ENCODE results near the gene LHX4. TPM values are rescaled to one million over a fixed set of nuclear protein-coding genes. Genes with fewer than 3 reads are reported as not detected.
"Not testable (repeated sequence)": the region's sequence is repeated elsewhere in the genome, so short reads cannot be mapped to it uniquely, and the experiment has no call there.

The LHX4 gene
- total RNA-seq, 2 donors from 2014 or later = not detected

GRCh38 chr1:180195401-180195800 lies 34.7 kb upstream of the LHX4 start:
- no peak for DNase-seq (ENCODE audit: low spot score)
- intact Hi-C loops (cut with DNase I) = no loop called here

- intact Hi-C loops (cut with DNase I) = loop anchor here in 1 of 2 donors (1.0 kb wide), 1 partner anchor 21 kb away; no protein-coding TSS in a partner anchor
- DNase-seq (ENCODE audit: low spot score) = no peak
These were observed 34.1 kb upstream of the LHX4 start for GRCh38 chr1:180195916-180196315.

GRCh38 chr1:180196436-180197003 lies 33.5 kb upstream of the LHX4 start:
- intact Hi-C loops (cut with DNase I) = loop anchor here in 1 of 2 donors (1.0 kb wide), 1 partner anchor 21 kb away; no protein-coding TSS in a partner anchor
- no peak for DNase-seq (ENCODE audit: low spot score)

- intact Hi-C loops (cut with DNase I) = no loop called here
- no peak for DNase-seq (ENCODE audit: low spot score)
These were observed 32.8 kb upstream of the LHX4 start for GRCh38 chr1:180197231-180197630.

- intact Hi-C loops (cut with DNase I) = no loop called here
- DNase-seq (ENCODE audit: low spot score) = no peak
These were observed 31.9 kb upstream of the LHX4 start for GRCh38 chr1:180198196-180198595.

- DNase-seq (ENCODE audit: low spot score) = no peak
- intact Hi-C loops (cut with DNase I) = no loop called here
These were observed 31.5 kb upstream of the LHX4 start for GRCh38 chr1:180198611-180199010.

- intact Hi-C loops (cut with DNase I) = no loop called here
- DNase-seq (ENCODE audit: low spot score) = no peak
These were observed 31.0 kb upstream of the LHX4 start for GRCh38 chr1:180199018-180199417.

GRCh38 chr1:180201451-180202200 lies 28.4 kb upstream of the LHX4 start:
- no peak for DNase-seq (ENCODE audit: low spot score)
- intact Hi-C loops (cut with DNase I) = no loop called here

GRCh38 chr1:180202588-180202987 lies 27.5 kb upstream of the LHX4 start:
- intact Hi-C loops (cut with DNase I); DNase-seq (ENCODE audit: low spot score): not testable (repeated sequence)

- intact Hi-C loops (cut with DNase I) = no loop called here
- peak; percentile 19 for DNase-seq (ENCODE audit: low spot score)
These were observed 25.8 kb upstream of the LHX4 start for GRCh38 chr1:180204231-180204630.

- intact Hi-C loops (cut with DNase I) = no loop called here
- peak; percentile 35 for DNase-seq (ENCODE audit: low spot score)
These were observed 23.5 kb upstream of the LHX4 start for GRCh38 chr1:180206581-180206980.

GRCh38 chr1:180208264-180208663 lies 21.8 kb upstream of the LHX4 start:
- intact Hi-C loops (cut with DNase I) = no loop called here
- DNase-seq (ENCODE audit: low spot score) = peak; percentile 6

- intact Hi-C loops (cut with DNase I) = no loop called here
These were observed 19.9 kb upstream of the LHX4 start for GRCh38 chr1:180210008-180210620.

GRCh38 chr1:180211156-180211859 lies 18.8 kb upstream of the LHX4 start:
- DNase-seq (ENCODE audit: low spot score) = peak; percentile 68
- intact Hi-C loops (cut with DNase I) = no loop called here

More at GRCh38 chr1:180210008-180210620, 19.9 kb upstream of the LHX4 start:
- DNase-seq (ENCODE audit: low spot score) = peak; percentile 41

- DNase-seq (ENCODE audit: low spot score) = no peak
These were observed 18.2 kb upstream of the LHX4 start for GRCh38 chr1:180211860-180212229.

GRCh38 chr1:180213401-180214170 lies 16.5 kb upstream of the LHX4 start:
- DNase-seq (ENCODE audit: low spot score) = peak; percentile 77
- intact Hi-C loops (cut with DNase I) = no loop called here

More at GRCh38 chr1:180211860-180212229, 18.2 kb upstream of the LHX4 start:
- intact Hi-C loops (cut with DNase I) = no loop called here

GRCh38 chr1:180215856-180216625 lies 14.0 kb upstream of the LHX4 start:
- DNase-seq (ENCODE audit: low spot score) = peak; percentile 24

GRCh38 chr1:180217006-180217405 lies 13.1 kb upstream of the LHX4 start:
- intact Hi-C loops (cut with DNase I) = no loop called here
- peak; percentile 56 for DNase-seq (ENCODE audit: low spot score)

More at GRCh38 chr1:180215856-180216625, 14.0 kb upstream of the LHX4 start:
- intact Hi-C loops (cut with DNase I) = no loop called here

All from posterior vena cava (tissue), 2 donors.